Activated effector memory CD4-positive, alpha-beta T cell treated with anti-CD3 and anti-CD28 coated beads, Interleukin-2, amount 50 U/mL, for 16 hours (primary cell): ENCODE measurements around the gene ZER1.
A peak's percentile ranks its signal among the peaks of the same experiment; 100 is the strongest.
"Not testable (repeated sequence)": the region's sequence is repeated elsewhere in the genome, so short reads cannot be mapped to it uniquely, and the experiment has no call there.

ENCODE experiments used
- DNase-seq: peaks from one replicate; pipeline ENCODE4 v3.0.0-alpha.2; 2020

The ZER1 gene

DNA sequence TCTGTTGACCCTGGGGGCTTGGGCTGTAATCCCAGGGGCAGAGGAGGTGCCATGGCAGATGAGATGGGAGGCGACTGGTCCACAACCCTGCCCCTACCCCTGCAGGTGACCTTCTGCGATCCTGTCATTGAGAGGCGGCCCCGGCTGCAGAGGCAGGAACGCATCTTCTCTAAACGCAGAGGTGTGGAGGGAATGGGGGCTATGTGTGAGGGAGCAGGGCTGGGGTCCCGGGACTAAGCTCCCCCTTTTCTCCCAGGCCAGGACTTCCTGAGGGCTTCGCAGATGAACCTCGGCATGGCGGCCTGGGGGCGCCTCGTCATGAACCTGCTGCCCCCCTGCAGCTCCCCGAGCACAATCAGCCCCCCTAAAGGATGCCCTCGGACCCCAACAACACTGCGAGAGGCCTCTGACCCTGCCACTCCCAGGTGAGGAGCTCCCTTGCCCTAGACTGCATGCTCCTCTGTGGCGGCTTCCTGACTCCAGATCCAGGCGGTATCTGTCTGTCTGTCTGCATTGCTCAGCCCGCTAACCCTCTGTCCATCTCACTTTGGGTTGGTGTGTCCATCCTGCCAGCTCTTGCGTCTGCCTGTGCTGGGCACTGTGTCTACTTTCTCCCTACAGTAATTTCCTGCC lies 57.7 kb downstream of the ZER1 start:
- DNase-seq, result no peak

DNA sequence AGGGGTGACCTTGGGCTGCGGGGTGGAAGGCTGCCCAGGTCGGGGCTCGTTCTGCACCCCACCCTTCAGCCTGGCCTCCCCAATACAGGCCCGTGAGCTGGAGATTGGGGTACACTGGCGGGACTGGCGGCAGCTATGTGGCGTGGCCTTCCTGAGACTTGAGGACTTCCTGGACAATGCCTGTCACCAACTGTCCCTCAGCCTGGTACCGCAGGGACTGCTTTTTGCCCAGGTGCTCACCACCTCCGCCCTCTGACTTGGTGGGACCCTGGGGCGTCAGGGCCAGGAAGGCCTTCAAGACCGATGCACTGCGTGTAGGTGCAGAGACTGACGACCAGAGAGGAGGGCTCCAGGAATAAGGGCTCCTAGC lies 58.3 kb downstream of the ZER1 start:
- no peak for DNase-seq

DNA sequence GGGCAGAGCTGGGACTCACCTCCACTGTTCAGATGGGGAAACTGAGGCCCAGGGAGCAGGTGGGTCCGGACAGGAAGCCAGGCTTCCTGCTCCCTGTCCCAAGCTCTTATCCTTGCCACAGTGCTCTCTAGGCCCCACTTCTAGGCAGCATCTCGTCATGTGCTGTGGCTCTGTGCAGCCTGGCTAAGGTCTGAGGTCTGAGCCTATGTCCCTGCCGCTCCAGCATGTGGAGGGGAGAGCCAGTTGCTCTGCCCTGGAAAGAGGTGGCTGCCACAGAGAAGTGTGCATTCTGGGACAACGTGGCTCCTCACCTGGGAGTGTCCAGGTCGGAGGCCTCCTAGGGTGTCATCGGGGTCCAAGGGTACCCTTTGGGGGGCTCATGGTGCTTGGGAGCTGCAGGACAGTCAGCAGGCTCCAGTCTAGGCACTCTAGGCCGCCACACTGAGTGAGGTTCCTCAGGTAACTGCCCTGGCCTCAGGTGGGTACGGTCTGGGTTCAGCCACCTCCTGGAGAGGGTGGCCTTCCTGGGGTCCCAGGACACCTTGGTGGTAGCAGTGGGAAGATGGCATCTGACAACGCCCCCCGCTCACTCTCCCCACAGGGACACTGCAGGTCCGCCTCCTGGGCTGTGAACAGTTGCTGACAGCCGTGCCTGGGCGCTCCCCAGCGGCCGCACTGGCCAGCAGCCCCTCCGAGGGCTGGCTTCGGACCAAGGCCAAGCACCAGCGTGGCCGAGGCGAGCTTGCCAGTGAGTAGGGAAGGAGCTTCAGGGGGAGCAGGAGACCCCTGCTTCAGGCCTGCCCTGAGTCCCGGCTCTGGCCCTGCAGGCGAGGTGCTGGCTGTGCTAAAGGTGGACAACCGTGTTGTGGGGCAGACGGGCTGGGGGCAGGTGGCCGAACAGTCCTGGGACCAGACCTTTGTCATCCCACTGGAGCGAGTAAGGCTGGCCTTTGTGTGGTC lies 59.0 kb downstream of the ZER1 start:
- no peak for DNase-seq

DNA sequence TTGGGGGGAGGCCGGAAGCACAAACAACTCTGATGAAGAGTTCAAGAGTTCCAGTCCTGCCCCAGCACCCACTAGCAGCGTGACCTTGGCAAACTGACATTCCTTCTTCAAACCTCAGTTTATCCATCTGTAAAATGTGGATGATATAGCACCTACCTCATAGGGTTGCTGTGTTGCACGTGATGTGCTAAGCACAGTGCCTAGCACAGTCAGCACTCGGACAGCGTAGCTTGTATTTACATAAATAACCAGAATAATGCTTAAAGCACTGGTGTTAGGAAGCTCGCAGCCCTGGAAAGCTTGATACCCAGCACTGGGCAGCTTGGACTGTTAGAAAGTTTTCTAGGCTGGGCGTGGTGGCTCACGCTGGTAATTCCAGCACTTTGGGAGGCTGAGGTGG lies 64.3 kb downstream of the ZER1 start:
- DNase-seq, result no peak

DNA sequence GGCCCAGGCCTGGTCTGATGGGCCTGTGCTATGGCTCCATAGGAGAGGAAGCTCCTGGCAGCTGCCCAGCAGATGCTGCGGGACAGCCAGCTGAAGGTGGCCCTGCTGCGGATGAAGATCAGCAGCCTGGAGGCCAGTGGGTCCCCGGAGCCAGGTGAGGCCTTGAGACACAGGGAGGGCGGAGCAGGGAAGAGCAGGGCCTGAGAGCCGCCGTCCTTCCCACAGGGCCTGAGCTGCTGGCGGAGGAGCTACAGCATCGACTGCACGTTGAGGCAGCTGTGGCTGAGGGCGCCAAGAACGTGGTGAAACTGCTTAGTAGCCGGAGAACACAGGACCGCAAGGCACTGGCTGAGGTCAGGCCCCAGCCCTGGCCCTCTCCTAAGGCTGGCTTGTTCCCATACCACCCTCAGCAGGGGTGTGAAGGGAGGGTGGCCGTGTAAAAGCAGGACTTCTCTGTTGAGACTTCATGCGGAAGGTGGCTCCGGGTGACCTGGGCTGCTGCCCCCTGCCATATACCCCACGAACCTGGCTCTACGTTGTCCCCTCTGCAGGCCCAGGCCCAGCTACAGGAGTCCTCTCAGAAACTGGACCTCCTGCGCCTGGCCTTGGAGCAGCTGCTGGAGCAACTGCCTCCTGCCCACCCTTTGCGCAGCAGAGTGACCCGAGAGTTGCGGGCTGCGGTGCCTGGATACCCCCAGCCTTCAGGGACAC lies 64.9 kb downstream of the ZER1 start:
- DNase-seq, result no peak

DNA sequence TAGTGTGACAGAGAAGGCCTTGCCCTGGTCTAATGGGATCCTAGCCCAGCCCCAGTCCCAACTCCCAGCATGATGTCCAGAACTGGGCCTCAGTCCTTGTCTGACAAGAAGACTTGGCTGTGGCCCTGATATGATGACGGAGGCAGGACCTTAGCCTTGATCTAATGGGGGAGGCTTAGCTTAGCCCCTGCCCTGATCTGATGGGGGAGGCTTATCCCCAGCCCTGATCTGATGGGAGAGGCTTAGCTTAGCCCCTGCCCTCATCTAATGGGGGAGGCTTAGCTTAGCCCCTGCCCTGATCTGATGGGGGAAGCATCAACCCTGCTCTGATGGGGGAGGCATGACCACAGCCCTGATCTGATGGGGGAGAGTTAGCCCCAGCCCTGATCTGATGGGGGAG lies 65.7 kb downstream of the ZER1 start:
- DNase-seq, result no peak

DNA sequence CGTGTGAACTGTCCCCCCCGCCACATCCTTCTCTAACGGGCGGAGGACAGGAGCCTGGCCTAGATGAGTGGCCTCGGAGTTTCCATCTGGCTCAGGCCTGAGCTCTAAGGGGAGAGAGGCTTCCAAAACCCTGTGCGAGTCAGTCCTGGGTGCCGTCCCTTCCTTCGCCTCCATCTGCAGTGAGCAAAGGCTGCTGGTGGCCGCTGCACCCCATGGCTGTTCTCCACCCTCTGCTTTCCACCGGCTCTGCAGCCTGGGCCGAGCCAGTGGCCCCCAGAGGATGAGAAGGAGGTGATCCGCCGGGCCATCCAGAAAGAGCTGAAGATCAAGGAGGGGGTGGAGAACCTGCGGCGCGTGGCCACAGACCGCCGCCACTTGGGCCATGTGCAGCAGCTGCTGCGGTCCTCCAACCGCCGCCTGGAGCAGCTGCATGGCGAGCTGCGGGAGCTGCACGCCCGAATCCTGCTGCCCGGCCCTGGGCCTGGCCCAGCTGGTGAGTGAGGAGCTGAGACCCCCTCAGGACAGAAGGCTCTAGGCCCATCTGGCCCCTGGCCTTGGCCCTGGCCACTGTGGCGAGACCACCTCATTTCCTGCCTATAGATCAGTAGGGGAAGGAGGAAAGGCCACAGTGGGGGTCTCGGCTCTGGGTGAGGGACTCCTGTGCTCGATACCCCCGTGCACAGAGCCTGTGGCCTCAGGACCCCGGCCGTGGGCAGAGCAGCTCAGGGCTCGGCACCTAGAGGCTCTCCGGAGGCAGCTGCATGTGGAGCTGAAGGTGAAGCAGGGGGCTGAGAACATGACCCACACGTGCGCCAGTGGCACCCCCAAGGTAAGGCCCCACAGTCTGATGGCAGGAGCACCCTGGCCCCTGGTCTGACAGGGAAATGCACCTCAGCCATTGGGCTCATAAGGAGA lies 66.4 kb downstream of the ZER1 start:
- no peak for DNase-seq

DNA sequence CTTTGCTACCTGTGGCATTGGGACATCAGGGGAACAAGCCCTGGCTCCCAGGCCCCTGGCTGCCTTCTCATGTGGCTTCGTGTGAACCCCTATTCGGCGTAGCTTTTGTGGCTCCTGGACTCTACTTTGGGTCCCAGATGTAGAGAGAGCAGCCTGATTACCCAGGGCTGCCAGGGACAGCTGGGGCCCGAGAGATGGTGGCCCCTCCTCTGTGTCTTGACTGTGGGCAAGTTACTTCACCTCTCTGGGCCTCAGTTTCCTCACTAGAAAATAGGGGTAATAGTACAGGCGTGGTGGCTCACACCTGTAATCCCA lies 67.4 kb downstream of the ZER1 start:
- no peak for DNase-seq

DNA sequence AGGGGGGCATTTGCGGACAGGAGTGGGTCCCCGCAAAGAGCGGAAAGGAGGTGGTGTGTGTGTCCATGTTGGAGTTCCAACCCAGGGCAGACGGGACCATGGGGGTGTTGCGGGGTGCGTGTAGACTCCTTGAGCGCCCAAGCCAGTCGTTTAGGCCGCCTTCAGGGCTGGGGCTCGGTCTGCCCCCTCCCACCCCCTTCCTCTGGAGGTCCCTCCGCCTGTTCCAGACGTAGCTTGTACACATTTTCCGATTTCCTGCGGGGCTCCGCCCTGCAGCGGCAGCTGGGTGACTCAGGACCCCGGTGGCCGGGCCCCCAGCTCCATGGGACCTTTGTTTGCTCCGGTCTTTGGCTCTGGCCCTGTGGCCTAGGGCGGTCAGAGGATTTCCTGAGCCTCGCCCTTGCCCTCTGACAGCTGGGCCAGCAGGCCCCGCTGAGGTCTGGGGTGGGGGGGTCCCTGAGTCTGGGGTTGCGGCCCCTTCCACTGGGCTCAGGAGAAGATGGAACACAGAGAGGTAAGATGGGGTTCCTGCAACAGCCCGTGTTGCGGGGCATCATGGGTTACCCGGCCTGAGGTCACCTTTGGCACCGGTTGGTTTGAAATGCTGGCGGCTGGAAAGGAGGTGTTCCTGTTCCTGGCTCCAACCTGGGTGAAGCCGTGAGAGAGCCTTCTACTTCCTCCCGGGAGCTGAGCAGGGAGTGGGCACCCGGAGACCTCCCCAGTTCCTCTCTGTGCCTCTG lies 67.9 kb downstream of the ZER1 start:
- no peak for DNase-seq

DNA sequence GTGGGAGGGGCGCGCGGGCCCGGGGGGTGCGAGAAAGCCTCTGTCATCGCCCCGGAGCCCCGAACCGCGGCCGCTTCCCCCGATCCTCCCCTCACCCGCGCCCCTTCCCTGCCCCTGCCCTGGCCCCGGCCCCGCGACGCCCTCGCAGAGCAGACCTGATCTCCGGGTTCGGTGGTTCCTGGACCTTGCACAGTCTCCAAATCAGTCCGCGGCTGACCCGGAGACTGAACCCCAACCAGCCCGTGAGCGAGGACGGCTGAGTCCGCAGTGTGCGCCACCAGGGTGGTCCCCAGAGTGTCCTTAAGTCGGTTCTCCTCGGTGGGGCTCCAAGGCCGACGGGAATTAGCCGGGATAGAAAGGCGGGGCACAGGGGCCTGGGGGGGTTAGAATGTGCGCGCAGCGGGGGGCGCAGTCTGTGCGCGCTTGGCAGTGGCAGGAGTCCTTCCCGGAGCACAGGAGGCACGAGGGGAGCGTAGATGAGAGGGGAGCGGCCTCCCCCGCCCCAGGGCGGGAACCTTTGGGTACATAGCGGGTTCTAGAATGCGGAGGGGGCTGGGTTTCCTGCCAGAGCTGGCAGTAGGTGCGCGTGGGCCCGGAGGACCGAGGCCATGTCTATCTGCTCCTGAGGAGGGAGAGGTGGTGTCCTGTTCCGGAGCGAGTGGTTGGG lies 68.6 kb downstream of the ZER1 start:
- no peak for DNase-seq

DNA sequence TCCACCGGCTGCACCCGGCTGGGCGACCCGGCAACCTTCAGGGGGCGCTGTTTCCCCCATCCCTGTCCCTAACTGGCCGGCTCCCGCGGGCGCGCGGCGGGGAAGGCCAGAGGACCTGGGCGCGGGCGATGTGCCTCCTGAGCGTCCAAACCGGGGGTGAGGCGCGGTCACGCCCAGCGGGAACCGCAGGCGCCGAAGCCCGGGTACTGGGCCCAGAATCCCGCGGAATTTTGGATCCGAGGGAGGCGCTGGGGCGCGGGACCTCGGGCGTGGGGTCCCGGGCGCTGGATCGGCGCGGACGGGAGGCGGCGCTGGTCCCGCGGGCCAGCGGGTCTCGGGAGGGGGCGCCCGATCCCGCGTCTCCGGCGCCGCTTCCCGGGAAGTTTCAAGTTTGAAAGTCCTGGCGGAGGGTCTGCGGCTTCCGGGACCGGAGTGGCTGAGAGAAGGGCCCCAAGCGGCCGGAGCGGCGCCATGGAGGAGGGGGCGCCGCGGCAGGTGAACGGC lies 69.2 kb downstream of the ZER1 start, which contains the start of gene PKN3:
TSS of gene PKN3 (plus strand) at position 59 of the 504 bp plus-strand sequence. CDS start at position 472, 413 bp downstream.
- DNase-seq, result peak; percentile 94

DNA sequence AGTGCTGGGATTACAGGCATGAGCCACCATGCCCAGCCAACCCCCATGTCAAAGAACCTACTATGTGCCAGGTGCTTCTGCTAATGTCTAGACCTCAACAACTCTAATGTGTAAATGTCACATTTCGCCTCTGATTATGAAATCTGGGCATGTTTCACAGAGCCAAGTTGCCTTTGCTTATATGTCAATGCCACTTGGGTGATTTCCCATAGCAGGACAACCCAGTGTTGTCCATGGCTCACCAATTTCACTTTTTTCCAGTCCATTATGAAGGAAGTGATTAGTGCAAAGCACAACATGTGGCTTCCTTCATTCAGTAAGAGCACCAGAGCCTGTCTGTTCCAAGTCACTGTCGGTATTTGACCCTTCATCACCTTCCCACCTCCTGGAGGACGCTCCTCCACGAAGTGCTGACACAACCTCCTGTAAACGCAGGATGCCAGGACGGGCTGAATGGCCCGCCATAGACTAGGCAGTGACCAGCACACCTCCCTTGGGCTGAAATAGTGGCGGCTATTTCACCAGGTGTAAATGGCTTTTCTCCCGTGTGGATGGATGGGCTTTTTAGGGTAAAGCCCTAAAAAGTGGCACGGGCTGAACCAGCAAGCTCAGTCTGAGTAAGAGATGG lies 70.4 kb downstream of the ZER1 start:
- no peak for DNase-seq

DNA sequence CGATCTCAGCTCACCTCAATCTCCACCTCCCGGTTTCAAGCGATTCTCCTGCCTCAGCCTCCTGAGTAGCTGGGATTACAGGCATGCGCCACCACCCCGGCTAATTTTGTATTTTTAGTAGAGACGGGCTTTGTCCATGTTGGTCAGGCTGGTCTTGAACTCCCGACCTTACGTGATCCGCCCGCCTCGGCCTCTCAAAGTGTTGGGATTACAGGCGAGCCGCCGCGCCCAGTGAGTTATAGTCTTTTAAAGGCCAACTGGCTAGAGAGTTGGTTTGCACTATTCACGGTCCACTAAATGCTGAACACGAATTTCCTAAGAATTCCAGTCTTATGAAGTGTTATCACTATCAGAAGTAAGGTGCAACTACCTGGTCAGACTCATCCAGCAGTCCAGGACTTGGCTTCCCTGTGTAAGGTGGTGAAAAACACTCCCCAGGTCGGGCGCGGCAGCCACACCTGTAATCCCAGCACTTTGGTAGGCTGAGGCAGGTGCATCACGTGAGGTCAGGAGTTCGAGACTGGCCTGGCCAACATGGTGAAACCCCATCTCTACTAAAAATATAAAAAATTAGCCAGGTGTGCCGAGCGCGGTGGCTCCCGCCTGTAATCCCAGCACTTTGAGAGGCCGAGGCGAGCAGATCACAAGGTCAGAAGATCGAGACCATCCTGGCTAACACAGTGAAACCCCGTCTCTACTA lies 72.5 kb downstream of the ZER1 start:
- DNase-seq, result not testable (repeated sequence)

DNA sequence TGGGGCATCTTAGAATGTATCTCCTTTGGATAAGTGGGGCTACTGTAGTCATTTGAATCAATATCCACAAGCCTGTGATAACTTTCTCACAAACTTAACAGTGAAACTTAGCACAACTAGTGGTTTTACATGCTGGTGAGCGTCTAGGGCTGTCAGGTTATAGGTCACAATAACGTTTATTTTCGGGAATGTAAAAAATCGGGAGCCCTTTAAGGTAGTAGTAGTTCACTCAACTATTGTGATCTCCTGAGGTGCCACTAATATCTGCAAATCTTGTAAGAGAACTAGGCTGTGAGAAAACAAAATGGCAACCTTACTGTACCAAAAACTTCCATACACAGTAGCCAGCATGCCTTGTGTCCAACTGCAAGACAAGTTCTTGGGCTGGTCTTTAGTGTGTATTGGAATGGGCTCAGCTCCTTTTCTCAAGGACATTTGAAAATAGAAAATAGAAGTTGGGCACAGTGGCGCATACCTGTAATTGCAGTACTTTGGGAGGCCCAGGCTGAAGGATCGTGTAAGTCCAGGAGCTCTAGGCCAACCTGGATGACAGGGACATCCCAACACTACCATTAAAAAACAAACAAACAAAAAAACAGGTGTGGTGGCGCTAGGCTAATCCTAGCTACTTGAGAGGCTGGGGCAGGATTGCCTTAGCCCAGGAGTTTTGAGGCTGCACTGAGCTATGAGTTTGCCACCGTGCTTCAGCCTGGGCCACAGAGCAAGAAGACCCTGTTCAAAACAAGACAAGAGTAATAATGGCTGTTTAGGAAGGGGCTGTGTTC lies 74.6 kb downstream of the ZER1 start:
- no peak for DNase-seq

DNA sequence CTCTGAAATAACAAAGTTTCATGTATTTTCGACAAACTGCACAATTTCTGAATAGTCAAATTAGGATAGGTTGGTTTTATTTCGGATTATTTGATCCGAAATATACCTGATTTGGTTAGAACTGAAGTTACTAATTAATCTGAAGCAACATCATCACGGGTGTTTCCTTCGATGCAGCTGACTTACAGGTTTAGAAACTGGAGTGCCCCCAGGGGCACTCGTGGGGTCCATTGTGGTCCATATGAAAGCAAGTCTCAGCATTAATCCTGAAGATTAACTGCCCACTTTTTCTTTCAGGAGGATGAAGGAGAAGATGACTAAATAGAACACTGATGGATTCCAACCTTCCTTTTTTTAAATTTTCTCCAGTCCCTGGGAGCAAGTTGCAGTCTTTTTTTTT lies 77.4 kb downstream of the ZER1 start:
- DNase-seq, result no peak

DNA sequence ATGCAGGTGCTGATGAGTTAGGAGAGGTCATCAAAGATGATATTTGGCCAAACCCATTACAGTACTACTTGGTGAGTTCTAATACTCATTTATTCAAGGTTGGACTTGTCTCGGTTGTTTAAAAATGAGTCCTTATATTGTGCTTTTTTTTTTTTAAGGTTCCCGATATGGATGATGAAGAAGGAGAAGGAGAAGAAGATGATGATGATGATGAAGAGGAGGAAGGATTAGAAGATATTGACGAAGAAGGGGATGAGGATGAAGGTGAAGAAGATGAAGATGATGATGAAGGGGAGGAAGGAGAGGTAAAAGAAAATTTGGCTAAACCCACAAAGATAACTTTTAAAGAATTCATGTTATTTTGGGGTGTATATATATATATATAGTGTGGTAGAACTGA lies 78.0 kb downstream of the ZER1 start:
- not testable (repeated sequence) for DNase-seq

DNA sequence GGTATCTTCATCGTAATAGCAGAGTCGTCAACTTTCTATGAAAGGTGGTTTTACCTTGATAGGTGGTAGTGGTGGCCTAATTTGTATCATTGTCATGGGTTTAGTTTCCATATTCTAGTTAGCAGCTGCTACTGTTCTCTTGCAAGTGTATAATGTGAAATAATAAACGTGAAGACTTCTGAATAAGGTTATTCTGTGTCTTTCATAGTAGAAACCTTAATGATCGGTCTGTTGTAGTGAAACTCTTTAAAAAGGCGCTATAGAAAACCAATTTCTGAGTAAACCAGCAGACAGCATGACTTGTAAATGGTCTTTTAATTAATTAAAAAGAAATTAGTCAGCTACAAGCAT lies 81.1 kb downstream of the ZER1 start:
- DNase-seq, result no peak

DNA sequence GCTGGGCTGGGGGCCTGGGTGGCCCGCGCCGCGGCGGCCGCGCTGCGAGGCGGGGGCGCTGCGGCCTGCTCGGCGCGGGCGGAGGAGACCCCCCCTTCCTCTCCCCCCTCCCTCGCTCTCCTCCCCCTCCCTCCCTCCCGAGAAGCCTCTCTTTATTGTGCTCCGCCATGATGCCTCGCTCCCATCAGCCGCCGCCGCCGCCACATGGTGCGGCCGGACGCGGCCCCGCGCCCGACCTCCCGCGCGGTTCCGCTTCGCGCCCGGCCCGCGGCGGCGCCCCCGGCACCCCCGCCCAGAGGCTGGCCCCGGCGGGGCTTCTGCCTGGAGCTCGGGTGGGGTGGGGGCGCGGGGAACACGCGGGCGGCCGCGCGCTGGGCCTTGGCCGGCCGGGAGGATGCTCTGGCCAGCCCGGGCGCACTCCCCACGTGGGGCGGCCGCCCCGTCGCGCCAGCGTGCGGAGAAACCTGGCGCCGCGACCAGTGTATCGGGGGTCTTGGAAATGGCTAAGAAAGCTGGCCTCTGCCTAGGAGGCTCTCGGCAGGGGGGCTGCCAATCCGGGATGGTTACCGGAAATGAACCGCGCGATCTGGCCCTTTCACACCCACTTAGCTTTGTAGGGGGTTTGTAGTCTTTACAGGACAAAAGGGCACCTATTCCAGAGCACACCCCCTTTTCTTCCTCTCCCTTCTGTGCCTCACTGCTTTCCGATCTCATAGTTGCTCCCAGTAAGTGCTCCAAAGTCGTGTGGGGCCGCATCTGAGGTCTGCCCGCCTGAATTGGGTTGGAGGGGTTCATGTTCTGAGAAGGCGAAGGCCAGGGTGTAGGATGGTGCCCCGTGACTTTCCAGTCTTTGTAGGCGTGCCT lies 81.7 kb downstream of the ZER1 start:
- DNase-seq, result peak; percentile 84
